ENCODE measurements around the gene SPIRE1. TPM values are rescaled to one million over a fixed set of nuclear protein-coding genes. Genes with fewer than 3 reads are reported as not detected.

SPIRE1 gene
- total and polyA plus RNA-seq, 2 of the 4 experiments (the other 2 are of a cell fraction): 11.6 to 31.4 TPM

GRCh38 chr18:12571630-12572029 lies 86.3 kb downstream of the SPIRE1 start:
- no peak overlapping the region for H3K9ac ChIP-seq (ENCODE audit: low read depth, low read length)
- dilution Hi-C loops (cut with HindIII; ENCODE audit: low sequenced_read_pairs, unreplicated experiment): no loop called here
- CTCF ChIA-PET: no interaction called here
- no peak overlapping the region for H3K23ac ChIP-seq (ENCODE audit: low read depth, low read length)
- no peak overlapping the region for H3K56ac ChIP-seq (ENCODE audit: extremely low read depth, insufficient read depth, low read length)
- no peak for DNase-seq
- peaks cover 5% of the 10 kb centered on the region; the same call in 1 of the 2 replicates for H3K9me1 ChIP-seq (ENCODE audit: insufficient read depth, low read length)
- no peaks in the 10 kb centered on the region for H3K9me3 ChIP-seq (ENCODE audit: control insufficient read depth, insufficient read depth, low read length)
- no peak overlapping the region for H4K91ac ChIP-seq (ENCODE audit: insufficient read depth, low read depth, low read length)
- no peak overlapping the region for H3K4me3 ChIP-seq (ENCODE audit: insufficient read depth, low read depth, low read length)
- H4K5ac ChIP-seq (ENCODE audit: low read depth, low read length): no peak overlapping the region
- BruUV-seq (replicated peaks): no TSS peak
- no peaks in the 10 kb centered on the region for H3K27me3 ChIP-seq (ENCODE audit: control insufficient read depth, insufficient read depth, low read length)
- no peak overlapping the region for H2AFZ ChIP-seq (replicated peaks; ENCODE audit: low read length, poor library complexity)
- H4K20me1 ChIP-seq (ENCODE audit: insufficient read depth, low read length): peaks cover 25% of the 10 kb centered on the region; the same call in 1 of the 2 replicates
- H3K4ac ChIP-seq (ENCODE audit: low read depth, low read length): no peak overlapping the region
- H3K18ac ChIP-seq (ENCODE audit: low read depth, low read length): no peak overlapping the region
- peaks cover 38 to 44% of the 10 kb centered on the region in 2 experiments for H3K79me1 ChIP-seq (ENCODE audit: low read depth in 1 of 2, low read length in 2 of 2)
- POLR2A ChIA-PET (ENCODE audit: unreplicated experiment): no interaction called here
- TF ChIP-seq FOS (IDR thresholded peaks at IDR 0.05; ENCODE audit: low read depth, low read length) (no peak), POLR2A (IDR thresholded peaks at IDR 0.05; ENCODE audit: low read depth, low read length) (no peak), RAD21 (IDR thresholded peaks at IDR 0.05; ENCODE audit: low read length) (no peak)
- H4K8ac ChIP-seq (ENCODE audit: low read depth in 2 of 2, low read length in 2 of 2): no peak overlapping the region
- H2BK20ac ChIP-seq (ENCODE audit: low read depth, low read length): no peak overlapping the region
- no peak overlapping the region for H3K27ac ChIP-seq (ENCODE audit: insufficient read depth, low read length)
- intact Hi-C loops (cut with micrococcal nuclease): no loop called here
- no peak overlapping the region for H3K4me2 ChIP-seq (ENCODE audit: low read depth, low read length)
- H3K4me1 ChIP-seq (ENCODE audit: control insufficient read depth, insufficient read depth, low read length): peaks cover 2% of the 10 kb centered on the region; the same call in 1 of the 2 replicates
- H2BK15ac ChIP-seq (ENCODE audit: low read depth, low read length): no peak overlapping the region
- H3K36me3 ChIP-seq (ENCODE audit: control insufficient read depth, insufficient read depth, low read length): no peaks in the 10 kb centered on the region
- H2AK9ac ChIP-seq (replicated peaks; ENCODE audit: low read depth, low read length, poor library complexity): no peak overlapping the region
- no peak overlapping the region for H2AK5ac ChIP-seq (ENCODE audit: low read depth, low read length)
- no peak overlapping the region for H3K14ac ChIP-seq (replicated peaks; ENCODE audit: low read depth, low read length)
- no peak overlapping the region for H2BK120ac ChIP-seq (ENCODE audit: low read depth, low read length)
- in situ Hi-C loops (cut with MboI; ENCODE audit: low sequenced_read_pairs): no loop called here
- no CpG with 5 or more reads among the region's 2 CpGs for WGBS, 2 experiments (ENCODE audit: extremely low coverage in 2 of 2, insufficient read length in 1 of 2)
- ATAC-seq (ENCODE audit: low read depth): no peak
- no peak overlapping the region for H2BK5ac ChIP-seq (ENCODE audit: low read depth, low read length, poor library complexity, severe bottlenecking)

Measured in IMR-90 (cell line).